HL-60 (cell line): Measurements from ENCODE around the gene HOXB5.

ENCODE experiments used
- DNase-seq, 2 experiments: peaks; one replicate each; pipeline ENCODE4 v3.0.0-alpha.2; 2010 to 2020; ENCODE audit warnings: low read depth in 1 of 2, low spot score in 1 of 2
- H3K27ac ChIP-seq: fragments of 250-450 bp; sonication (Bioruptor Pico); replicated peaks from 2 replicates; pipeline ENCODE4 v1.5.1; 2020; ENCODE audit warnings: mild to moderate bottlenecking, moderate library complexity
- H3K27me3 ChIP-seq: fragments of 250-450 bp; sonication (Bioruptor Pico); 2 replicates; pipeline ENCODE4 v1.5.1; 2021; ENCODE audit warnings: mild to moderate bottlenecking, moderate library complexity; ENCODE audit not compliant: insufficient read depth, poor library complexity, severe bottlenecking
- H3K4me3 ChIP-seq: replicated peaks from 2 replicates; pipeline ENCODE4 v1.5.1; 2011; ENCODE audit warnings: mild to moderate bottlenecking, control low read depth, low read length; ENCODE audit not compliant: insufficient read depth
- CTCF ChIP-seq: IDR thresholded peaks from one replicate; pipeline ENCODE4 v1.5.1; 2011; ENCODE audit warnings: low read length, control low read depth, inconsistent platforms; ENCODE audit not compliant: insufficient read depth
- GABPA ChIP-seq: IDR thresholded peaks from 2 replicates; pipeline ENCODE4 v1.6.1; 2012; ENCODE audit warnings: low read depth
- POLR2AphosphoS5 ChIP-seq: IDR thresholded peaks from 2 replicates; pipeline ENCODE4 v1.6.1; 2012; ENCODE audit warnings: low read depth
- REST ChIP-seq: IDR thresholded peaks from 2 replicates; pipeline ENCODE4 v1.6.1; 2012; ENCODE audit warnings: low read depth; ENCODE audit not compliant: insufficient replicate concordance
- SPI1 ChIP-seq: IDR thresholded peaks from 2 replicates; pipeline ENCODE4 v1.6.1; 2012; ENCODE audit warnings: low read depth, mild to moderate bottlenecking, borderline replicate concordance

Gene HOXB5

GRCh38 chr17:48543107-48543853, 50.3 kb downstream of the HOXB5 start:
- no peak for DNase-seq
- no peak for TF ChIP-seq SPI1
- Histone ChIP-seq H3K4me3 (no peak overlapping the region), H3K27ac (no peak overlapping the region), H3K27me3 (peaks cover 80% of the 10 kb centered on the region)

- TF ChIP-seq REST (no peak), GABPA (no peak), SPI1 (no peak), POLR2AphosphoS5 (no peak), CTCF (no peak)
- Histone ChIP-seq H3K27me3 (peaks cover 74% of the 10 kb centered on the region), H3K4me3 (no peak overlapping the region), H3K27ac (no peak overlapping the region)
- DNase-seq = no peak
Measured at GRCh38 chr17:48542698-48543106, 50.9 kb downstream of the HOXB5 start.

- Histone ChIP-seq H3K27ac (no peak overlapping the region), H3K27me3 (peaks cover 69% of the 10 kb centered on the region), H3K4me3 (no peak overlapping the region)
- TF ChIP-seq POLR2AphosphoS5 = no peak
- no peak for TF ChIP-seq SPI1
- no peak for TF ChIP-seq GABPA
- no peak for TF ChIP-seq CTCF
- no peak for TF ChIP-seq REST
- DNase-seq = no peak
Measured at GRCh38 chr17:48542114-48542656, 51.4 kb downstream of the HOXB5 start.

GRCh38 chr17:48541577-48542113, 51.9 kb downstream of the HOXB5 start:
- Histone ChIP-seq H3K27ac (no peak overlapping the region), H3K27me3 (peaks cover 67% of the 10 kb centered on the region), H3K4me3 (no peak overlapping the region)
- no peak for DNase-seq
- TF ChIP-seq CTCF (no peak), GABPA (no peak), POLR2AphosphoS5 (no peak), REST (no peak), SPI1 (no peak)
